ENCODE results near the gene UMOD.

The UMOD gene

DNA sequence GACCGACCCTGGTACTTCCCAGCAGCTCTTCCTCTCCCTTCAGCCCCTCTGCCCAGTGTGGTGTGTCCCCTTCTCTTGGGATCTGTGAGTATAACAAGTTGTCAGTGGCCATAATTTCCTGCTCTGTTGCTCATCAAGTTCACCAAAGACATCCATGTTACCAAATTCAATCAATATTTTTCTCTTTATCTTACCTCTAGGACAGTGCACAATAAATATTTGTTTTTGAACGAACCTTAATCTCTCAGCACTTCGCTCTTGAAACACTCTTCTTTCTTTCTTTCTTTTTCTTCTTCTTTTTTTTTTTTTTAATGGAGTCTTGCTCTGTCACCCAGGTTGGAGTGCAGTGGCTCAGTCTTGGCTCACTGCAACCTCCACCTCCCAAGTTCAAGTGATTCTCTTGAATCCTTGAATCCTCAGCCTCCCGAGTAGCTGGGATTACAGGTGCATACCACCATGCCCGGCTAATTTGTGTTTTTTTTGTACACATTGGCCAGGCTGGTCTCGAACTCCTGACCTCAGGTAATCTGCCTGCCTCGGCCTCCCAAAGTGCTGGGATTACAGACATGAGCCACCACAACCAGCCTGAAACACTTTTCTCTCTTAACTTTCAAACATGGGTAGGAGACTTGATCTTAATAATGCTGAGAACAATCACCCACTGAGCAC lies 2.7 kb upstream of the UMOD start:
- no peaks in the 10 kb centered on the region for H3K4me1 ChIP-seq (ENCODE audit: insufficient read depth, low read length)
- no peaks in the 10 kb centered on the region for H3K9me3 ChIP-seq (ENCODE audit: low read length)
- no peaks in the 10 kb centered on the region for H3K36me3 ChIP-seq (ENCODE audit: insufficient read depth, low read length)

GRCh38 chr16:20353379-20353778 lies 864 bp upstream of the UMOD start:
- no peaks in the 10 kb centered on the region for H3K4me1 ChIP-seq (ENCODE audit: insufficient read depth, low read length)
- peaks cover 0 to 7% of the 10 kb centered on the region in 2 donors for H3K27me3 ChIP-seq (ENCODE audit: control insufficient read depth in 1 of 2, insufficient read depth in 2 of 2, low read length in 2 of 2)
- H3K9ac ChIP-seq (ENCODE audit: low read length): no peak overlapping the region
- no peaks in the 10 kb centered on the region for H3K9me3 ChIP-seq (ENCODE audit: low read length)
- no peaks in the 10 kb centered on the region for H3K36me3 ChIP-seq (ENCODE audit: insufficient read depth, low read length)
- H3K27ac ChIP-seq (ENCODE audit: low read depth, low read length): no peak overlapping the region
- no peak overlapping the region for H3K4me3 ChIP-seq (ENCODE audit: low read depth in 1 of 2, low read length in 2 of 2)

More for the DNA sequence above, 2.7 kb upstream of the UMOD start:
- no peak overlapping the region for H3K27ac ChIP-seq (ENCODE audit: low read depth, low read length)
- no peak overlapping the region for H3K9ac ChIP-seq (ENCODE audit: low read length)
- H3K27me3 ChIP-seq (ENCODE audit: control insufficient read depth in 1 of 2, insufficient read depth in 2 of 2, low read length in 2 of 2): no peaks in the 10 kb centered on the region
- H3K4me3 ChIP-seq (ENCODE audit: low read depth in 1 of 2, low read length in 2 of 2): no peak overlapping the region

GRCh38 chr16:20349615-20350014 lies 2.9 kb downstream of the UMOD start:
- Histone ChIP-seq H3K9me3 (ENCODE audit: low read length) (no peaks in the 10 kb centered on the region), H3K4me1 (ENCODE audit: insufficient read depth, low read length) (no peaks in the 10 kb centered on the region), H3K36me3 (ENCODE audit: insufficient read depth, low read length) (no peaks in the 10 kb centered on the region), H3K27me3 (ENCODE audit: control insufficient read depth in 1 of 2, insufficient read depth in 2 of 2, low read length in 2 of 2) (peaks cover 0 to 9% of the 10 kb centered on the region in 2 donors), H3K4me3 (ENCODE audit: low read depth in 1 of 2, low read length in 2 of 2) (no peak overlapping the region), H3K9ac (ENCODE audit: low read length) (no peak overlapping the region), H3K27ac (ENCODE audit: low read depth, low read length) (no peak overlapping the region)

DNA sequence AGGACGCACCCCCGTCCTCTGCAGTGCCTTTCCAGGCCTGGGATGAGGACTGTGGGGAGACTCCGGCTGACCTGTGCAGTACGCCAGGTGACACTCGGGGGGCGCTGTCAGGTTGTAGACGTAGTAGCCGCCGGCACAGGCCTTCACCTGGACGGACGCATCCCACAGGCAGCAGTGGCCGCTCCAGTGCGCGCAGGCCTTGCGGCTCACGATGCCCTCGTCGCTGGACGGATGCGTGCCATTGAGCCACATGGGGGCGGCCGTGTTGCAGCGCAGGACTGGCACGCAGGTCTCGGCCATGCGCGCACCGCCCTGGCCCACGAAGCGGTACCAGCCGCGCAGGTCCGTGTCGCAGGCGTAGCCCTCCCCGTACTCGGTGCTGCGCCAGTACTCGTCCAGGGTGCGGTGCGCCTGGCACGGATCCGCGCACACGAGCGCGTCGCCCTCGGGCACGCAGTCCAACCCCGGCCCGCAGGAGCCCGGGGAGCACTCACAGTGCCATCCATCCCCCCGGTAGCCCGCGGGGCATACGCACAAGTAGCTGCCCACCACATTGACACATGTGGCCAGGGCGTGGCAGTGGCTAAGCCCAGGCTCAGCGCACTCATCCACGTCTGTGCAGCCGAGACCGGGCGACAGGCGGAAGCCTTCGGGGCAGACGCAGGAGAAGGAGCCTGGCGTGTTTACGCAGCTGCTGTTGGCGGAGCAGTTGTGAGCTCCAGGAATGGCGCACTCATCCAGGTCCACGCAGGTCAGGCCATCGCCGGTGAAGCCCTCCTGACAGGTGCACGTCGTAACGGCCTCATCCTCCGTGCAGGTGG lies 3.9 kb downstream of the UMOD start:
- no peaks in the 10 kb centered on the region for H3K4me1 ChIP-seq (ENCODE audit: insufficient read depth, low read length)
- no peak overlapping the region for H3K27ac ChIP-seq (ENCODE audit: low read depth, low read length)
- H3K36me3 ChIP-seq (ENCODE audit: insufficient read depth, low read length): no peaks in the 10 kb centered on the region
- no peaks in the 10 kb centered on the region for H3K9me3 ChIP-seq (ENCODE audit: low read length)
- H3K4me3 ChIP-seq (ENCODE audit: low read depth in 1 of 2, low read length in 2 of 2): no peak overlapping the region
- peaks cover 0 to 9% of the 10 kb centered on the region in 2 donors for H3K27me3 ChIP-seq (ENCODE audit: control insufficient read depth in 1 of 2, insufficient read depth in 2 of 2, low read length in 2 of 2)
- no peak overlapping the region for H3K9ac ChIP-seq (ENCODE audit: low read length)

GRCh38 chr16:20347666-20348364 lies 4.7 kb downstream of the UMOD start:
- Histone ChIP-seq H3K4me3 (ENCODE audit: low read depth in 1 of 2, low read length in 2 of 2) (no peak overlapping the region), H3K9me3 (ENCODE audit: low read length) (no peaks in the 10 kb centered on the region), H3K27me3 (ENCODE audit: control insufficient read depth in 1 of 2, insufficient read depth in 2 of 2, low read length in 2 of 2) (peaks cover 0 to 9% of the 10 kb centered on the region in 2 donors), H3K27ac (ENCODE audit: low read depth, low read length) (no peak overlapping the region), H3K4me1 (ENCODE audit: insufficient read depth, low read length) (no peaks in the 10 kb centered on the region), H3K36me3 (ENCODE audit: insufficient read depth, low read length) (no peaks in the 10 kb centered on the region), H3K9ac (ENCODE audit: low read length) (no peak overlapping the region)

GRCh38 chr16:20344611-20345010 lies 7.9 kb downstream of the UMOD start:
- Histone ChIP-seq H3K4me1 (ENCODE audit: insufficient read depth, low read length) (no peaks in the 10 kb centered on the region), H3K36me3 (ENCODE audit: insufficient read depth, low read length) (no peaks in the 10 kb centered on the region), H3K9me3 (ENCODE audit: low read length) (no peaks in the 10 kb centered on the region), H3K9ac (ENCODE audit: low read length) (no peak overlapping the region), H3K27ac (ENCODE audit: low read depth, low read length) (no peak overlapping the region), H3K4me3 (ENCODE audit: low read depth in 1 of 2, low read length in 2 of 2) (no peak overlapping the region), H3K27me3 (ENCODE audit: control insufficient read depth in 1 of 2, insufficient read depth in 2 of 2, low read length in 2 of 2) (peaks cover 0 to 9% of the 10 kb centered on the region in 2 donors)

- Histone ChIP-seq H3K27ac (ENCODE audit: low read depth, low read length) (no peak overlapping the region), H3K9ac (ENCODE audit: low read length) (no peak overlapping the region)
Measured at GRCh38 chr16:20339744-20340143, 12.8 kb downstream of the UMOD start.

GRCh38 chr16:20336955-20337354 lies 15.6 kb downstream of the UMOD start:
- H3K27me3 ChIP-seq (ENCODE audit: control insufficient read depth in 1 of 2, insufficient read depth in 2 of 2, low read length in 2 of 2): no peaks in the 10 kb centered on the region
- no peak overlapping the region for H3K27ac ChIP-seq (ENCODE audit: low read depth, low read length)
- no peaks in the 10 kb centered on the region for H3K36me3 ChIP-seq (ENCODE audit: insufficient read depth, low read length)
- H3K4me1 ChIP-seq (ENCODE audit: insufficient read depth, low read length): no peaks in the 10 kb centered on the region
- H3K9ac ChIP-seq (ENCODE audit: low read length): no peak overlapping the region
- H3K9me3 ChIP-seq (ENCODE audit: low read length): no peaks in the 10 kb centered on the region
- H3K4me3 ChIP-seq (ENCODE audit: low read depth in 1 of 2, low read length in 2 of 2): no peak overlapping the region

More at GRCh38 chr16:20339744-20340143, 12.8 kb downstream of the UMOD start:
- no peaks in the 10 kb centered on the region for H3K9me3 ChIP-seq (ENCODE audit: low read length)
- H3K4me1 ChIP-seq (ENCODE audit: insufficient read depth, low read length): no peaks in the 10 kb centered on the region
- H3K27me3 ChIP-seq (ENCODE audit: control insufficient read depth in 1 of 2, insufficient read depth in 2 of 2, low read length in 2 of 2): no peaks in the 10 kb centered on the region
- no peaks in the 10 kb centered on the region for H3K36me3 ChIP-seq (ENCODE audit: insufficient read depth, low read length)
- no peak overlapping the region for H3K4me3 ChIP-seq (ENCODE audit: low read depth in 1 of 2, low read length in 2 of 2)

DNA sequence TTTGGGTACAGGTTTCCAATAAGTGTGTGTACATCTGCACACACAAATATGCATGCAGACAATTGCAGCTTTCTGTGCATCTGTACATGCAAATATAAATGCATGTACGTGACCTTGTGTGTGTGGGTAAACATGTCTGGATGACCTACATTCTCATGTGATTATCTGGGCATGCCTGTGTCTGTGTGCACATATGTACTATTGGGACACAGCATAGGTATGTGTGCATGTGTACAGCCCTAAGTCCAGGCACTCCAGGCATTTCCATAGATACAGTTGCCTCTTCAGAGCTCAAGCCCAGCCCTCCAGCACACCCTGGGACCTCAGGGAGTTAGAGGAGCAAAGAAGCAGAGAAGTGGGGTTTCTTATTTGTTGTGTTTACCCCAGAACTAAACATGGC lies 18.1 kb downstream of the UMOD start:
- H3K4me3 ChIP-seq (ENCODE audit: low read depth in 1 of 2, low read length in 2 of 2): no peak overlapping the region
- no peaks in the 10 kb centered on the region for H3K27me3 ChIP-seq (ENCODE audit: control insufficient read depth in 1 of 2, insufficient read depth in 2 of 2, low read length in 2 of 2)
- no peak overlapping the region for H3K27ac ChIP-seq (ENCODE audit: low read depth, low read length)

DNA sequence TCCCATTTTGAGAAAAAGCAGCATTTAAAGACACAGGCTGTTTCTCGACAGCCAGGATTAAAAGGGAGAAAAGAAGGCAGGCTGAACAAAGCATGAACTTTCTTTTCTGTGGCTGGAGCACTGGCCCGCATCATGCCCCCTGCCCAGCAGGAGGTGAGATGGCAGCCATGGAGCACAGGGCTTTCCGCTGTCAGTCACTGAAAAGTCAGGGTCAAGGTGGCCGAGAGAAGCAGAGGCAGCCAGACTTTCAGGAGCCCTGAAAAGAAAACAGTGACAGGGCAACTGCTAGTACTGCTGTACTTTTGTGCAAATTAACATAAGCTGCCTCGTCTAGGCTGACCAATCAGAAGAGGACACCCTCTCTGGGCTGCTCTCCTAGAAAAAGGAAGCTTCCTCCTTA lies 19.4 kb downstream of the UMOD start:
- Histone ChIP-seq H3K4me3 (ENCODE audit: low read depth in 1 of 2, low read length in 2 of 2) (no peak overlapping the region), H3K36me3 (ENCODE audit: insufficient read depth, low read length) (no peaks in the 10 kb centered on the region), H3K9me3 (ENCODE audit: low read length) (no peaks in the 10 kb centered on the region), H3K4me1 (ENCODE audit: insufficient read depth, low read length) (no peaks in the 10 kb centered on the region), H3K27me3 (ENCODE audit: control insufficient read depth in 1 of 2, insufficient read depth in 2 of 2, low read length in 2 of 2) (no peaks in the 10 kb centered on the region), H3K9ac (ENCODE audit: low read length) (no peak overlapping the region), H3K27ac (ENCODE audit: low read depth, low read length) (no peak overlapping the region)

More for the DNA sequence above, 18.1 kb downstream of the UMOD start:
- Histone ChIP-seq H3K36me3 (ENCODE audit: insufficient read depth, low read length) (no peaks in the 10 kb centered on the region), H3K9me3 (ENCODE audit: low read length) (no peaks in the 10 kb centered on the region), H3K4me1 (ENCODE audit: insufficient read depth, low read length) (no peaks in the 10 kb centered on the region), H3K9ac (ENCODE audit: low read length) (no peak overlapping the region)

- Histone ChIP-seq H3K4me3 (ENCODE audit: low read depth in 1 of 2, low read length in 2 of 2) (no peak overlapping the region), H3K4me1 (ENCODE audit: insufficient read depth, low read length) (no peaks in the 10 kb centered on the region), H3K9ac (ENCODE audit: low read length) (no peak overlapping the region), H3K36me3 (ENCODE audit: insufficient read depth, low read length) (no peaks in the 10 kb centered on the region), H3K27me3 (ENCODE audit: control insufficient read depth in 1 of 2, insufficient read depth in 2 of 2, low read length in 2 of 2) (no peaks in the 10 kb centered on the region), H3K9me3 (ENCODE audit: low read length) (no peaks in the 10 kb centered on the region), H3K27ac (ENCODE audit: low read depth, low read length) (no peak overlapping the region)
Measured at GRCh38 chr16:20332411-20332810, 20.1 kb downstream of the UMOD start.

Data from muscle layer of colon (tissue), 2 donors.